HepG2 (cell line): Measurements from ENCODE around the gene TMEM95. TPM values are rescaled to one million over a fixed set of nuclear protein-coding genes. Genes with fewer than 3 reads are reported as not detected.

Source experiments
- ATAC-seq: fragments of 200-7000 bp; cut with Tn5 transposase; 3 replicates; pipeline ENCODE4 v1.9.1; 2020; ENCODE audit warnings: mild to moderate bottlenecking, moderate library complexity
- BruUV-seq: library from RNA; stranded (reverse); fragments of 400-500 nt; replicated peaks from 2 replicates; lab custom pipeline; 2021; lab: Mats Ljungman, UMichigan
- CTCF ChIA-PET: fragments of 300-600 bp; formaldehyde crosslinking; extraction: SDS; loops from one replicate; lab custom pipeline; 2021; ENCODE audit warnings: low total read pairs, inconsistent platforms, low intra/inter-chr PET ratio; lab: Yijun Ruan, JAX
- POLR2A ChIA-PET: fragments of 350-600 bp; sonication (Branson Sonifier 250); formaldehyde crosslinking; loops from one replicate; lab custom pipeline; 2020; ENCODE audit warnings: antibody characterized with exemption, inconsistent platforms; lab: Yijun Ruan, JAX
- DNase-seq: peaks from one replicate; pipeline ENCODE4 v3.0.0-alpha.2; 2015; ENCODE audit warnings: low spot score
- FAIRE-seq: peaks from 3 replicates; lab custom pipeline; 2011; peaks lifted over from hg19 to GRCh38; lab: Jason Lieb, UNC
- H2AFZ ChIP-seq: one replicate; pipeline ENCODE4 v1.6.1; 2011; ENCODE audit warnings: low read length, inconsistent platforms
- H3K27ac ChIP-seq: fragments of 300-600 bp; 3 replicates; pipeline ENCODE4 v1.8.0; 2011; ENCODE audit warnings: mixed run types, mild to moderate bottlenecking, mixed read lengths, low read length, inconsistent platforms; ENCODE audit not compliant: insufficient read depth; ENCODE audit errors: extremely low read length
- H3K27me3 ChIP-seq, 2 experiments: fragments of 200-600 bp in 1 of 2; 2 replicates in 1 of 2; 3 replicates in 1 of 2; pipeline versions ENCODE4 v1.6.0 to v1.8.0; 2011; ENCODE audit warnings: low read length in 2 of 2, mild to moderate bottlenecking in 2 of 2, moderate library complexity in 2 of 2, inconsistent platforms in 1 of 2; ENCODE audit not compliant: insufficient read depth in 2 of 2, control insufficient read depth in 1 of 2
- H3K36me3 ChIP-seq, 2 experiments: fragments of 200-600 bp in 1 of 2; replicated peaks in 1 of 2; 2 replicates in 1 of 2; 3 replicates in 1 of 2; pipeline versions ENCODE4 v1.5.1 to v1.8.0; 2011; ENCODE audit warnings: low read length in 2 of 2, inconsistent platforms in 1 of 2; ENCODE audit not compliant: insufficient read depth in 2 of 2, control insufficient read depth in 1 of 2
- H3K4me1 ChIP-seq: 2 replicates; pipeline ENCODE4 v1.5.1; 2012; ENCODE audit warnings: low read length, inconsistent platforms; ENCODE audit not compliant: insufficient read depth
- H3K4me2 ChIP-seq: 2 replicates; pipeline ENCODE4 v1.6.0; 2011; ENCODE audit warnings: low read depth, low read length, inconsistent platforms
- H3K4me3 ChIP-seq, 3 experiments: fragments of 200-600 bp in 1 of 3; sonication (generic), shearing (Covaris generic) in 1 of 3; replicated peaks in 1 of 3; 2 replicates each; pipeline ENCODE4 v1.5.1; 2011 to 2016; ENCODE audit warnings: low read length in 3 of 3, inconsistent platforms in 2 of 3, low read depth in 2 of 3, mild to moderate bottlenecking in 2 of 3, control low read depth in 1 of 3, mixed read lengths in 1 of 3; ENCODE audit not compliant: insufficient read depth in 1 of 3
- H3K79me2 ChIP-seq: one replicate; pipeline ENCODE4 v1.6.1; 2011; ENCODE audit warnings: low read length, inconsistent platforms; ENCODE audit not compliant: insufficient read depth
- H3K9ac ChIP-seq: 2 replicates; pipeline ENCODE4 v1.6.0; 2011; ENCODE audit warnings: mild to moderate bottlenecking, low read depth, low read length, inconsistent platforms; ENCODE audit not compliant: insufficient read depth
- H3K9me3 ChIP-seq: 2 replicates; pipeline ENCODE4 v1.5.1; 2012; ENCODE audit warnings: mild to moderate bottlenecking, low read length
- H4K20me1 ChIP-seq: 2 replicates; pipeline ENCODE4 v1.6.0; 2011; ENCODE audit warnings: inconsistent platforms, mild to moderate bottlenecking, low read length, moderate library complexity; ENCODE audit not compliant: insufficient read depth
- GATA4 ChIP-seq: sonication (generic); IDR thresholded peaks from 2 replicates; pipeline ENCODE4 v1.6.1; 2016; ENCODE audit warnings: antibody characterized with exemption, low read depth, borderline replicate concordance
- HES4 ChIP-seq: sonication (generic); formaldehyde crosslinking; IDR thresholded peaks from 2 replicates; pipeline ENCODE4 v1.9.0; 2021; ENCODE audit warnings: mild to moderate bottlenecking, missing genetic modification reagents, borderline replicate concordance
- HINFP ChIP-seq: sonication (generic); formaldehyde crosslinking; IDR thresholded peaks from 2 replicates; pipeline ENCODE4 v1.4.0; 2020; ENCODE audit warnings: low read depth, mild to moderate bottlenecking, missing genetic modification reagents
- HNRNPK ChIP-seq: fragments of 200-400 bp; formaldehyde crosslinking; IDR thresholded peaks from 2 replicates; pipeline ENCODE4 v1.6.1; 2018; ENCODE audit warnings: low read length, low read depth, moderate library complexity, mild to moderate bottlenecking; ENCODE audit not compliant: poor library complexity, severe bottlenecking
- KDM5B ChIP-seq: sonication (generic); formaldehyde crosslinking; IDR thresholded peaks from 2 replicates; pipeline ENCODE4 v1.4.0; 2020; ENCODE audit warnings: missing genetic modification reagents, mild to moderate bottlenecking, borderline replicate concordance
- MTA1 ChIP-seq: sonication (generic); formaldehyde crosslinking; IDR thresholded peaks from 2 replicates; pipeline ENCODE4 v1.4.0; 2020; ENCODE audit warnings: missing genetic modification reagents, mild to moderate bottlenecking, borderline replicate concordance
- NFE2L2 ChIP-seq: fragments of 150-350 bp; IDR thresholded peaks from 2 replicates; pipeline ENCODE4 v1.6.1; 2014; ENCODE audit warnings: low read length
- PATZ1 ChIP-seq: sonication (generic); formaldehyde crosslinking; IDR thresholded peaks from 2 replicates; pipeline ENCODE4 v1.4.0; 2020; ENCODE audit warnings: missing genetic modification reagents
- PITX1 ChIP-seq: sonication (generic); formaldehyde crosslinking; IDR thresholded peaks from 2 replicates; pipeline ENCODE4 v1.5.1; 2020; ENCODE audit warnings: mild to moderate bottlenecking, missing genetic modification reagents
- RXRA ChIP-seq: sonication (generic); formaldehyde crosslinking; IDR thresholded peaks from 2 replicates; pipeline ENCODE4 v1.5.1; 2020; ENCODE audit warnings: missing genetic modification reagents
- SMARCE1 ChIP-seq: fragments of 450-650 bp; IDR thresholded peaks from 2 replicates; pipeline ENCODE4 v1.6.1; 2017; ENCODE audit warnings: borderline replicate concordance
- YEATS4 ChIP-seq: sonication (generic); formaldehyde crosslinking; IDR thresholded peaks from 2 replicates; pipeline ENCODE4 v1.4.0; 2020; ENCODE audit warnings: missing genetic modification reagents, borderline replicate concordance
- ZKSCAN1 ChIP-seq: fragments of 150-350 bp; IDR thresholded peaks from 2 replicates; pipeline ENCODE4 v1.6.1; 2014; ENCODE audit warnings: low read length
- ZMAT3 ChIP-seq: sonication (generic); formaldehyde crosslinking; conservative IDR thresholded peaks from 2 replicates; pipeline ENCODE4 v1.7.0; 2021; ENCODE audit warnings: missing genetic modification reagents
- ZNF687 ChIP-seq: sonication (generic); formaldehyde crosslinking; IDR thresholded peaks from 2 replicates; pipeline ENCODE4 v1.5.1; 2020; ENCODE audit warnings: mild to moderate bottlenecking, missing genetic modification reagents, moderate library complexity
- WGBS: methylation state at CpG from one replicate; pipeline ENCODE4 v1.1.6; 2017; ENCODE audit warnings: low lambda C conversion rate; 5-methylcytosine and 5-hydroxymethylcytosine counted together
- in situ Hi-C: cut with HindIII; loops from 2 replicates; pipeline ENCODE4 v1.10.0; 2017; ENCODE audit warnings: low pct_unique_long_range_greater_than_20kb; ENCODE audit not compliant: extremely low pct_ligation_motif_present
- intact Hi-C: fragments of 100-400 bp; cut with micrococcal nuclease; formaldehyde crosslinking; loops from one replicate; pipeline ENCODE4 v1.10.0; 2022; ENCODE audit not compliant: unreplicated experiment
- polyA plus RNA-seq, 8 experiments: library from polyadenylated mRNA; depleted of rRNA in 3 of 8; stranded (reverse) in 7 of 8; unstranded in 1 of 8; fragments of >200 nt; fragmentation: Illumina TruSeq in 4 of 8; extraction: Trizol in 4 of 8; gene quantifications; 2 replicates each; pipeline versions ENCODE4 v1.2.1 to v1.2.3, GENCODE V29; 2011 to 2016; ENCODE audit warnings: low read depth in 4 of 8, missing spikeins in 1 of 8, mixed read lengths in 1 of 8; ENCODE audit not compliant: insufficient read depth in 1 of 8
- total RNA-seq, 5 experiments: library from RNA; depleted of rRNA; stranded (reverse); fragments of >200 nt; fragmentation: Illumina TruSeq; extraction: Trizol; gene quantifications; 2 replicates each; pipeline ENCODE4 v1.2.3, GENCODE V29; 2016; ENCODE audit warnings: low read depth in 1 of 5

TMEM95 gene
- total and polyA plus RNA-seq, 2 of the 13 experiments (the other 11 are each of a cell fraction or from before 2014, with no cell fraction given), result not detected

GRCh38 chr17:7404737-7405349 lies 49.9 kb downstream of the TMEM95 start:
- in situ Hi-C loops, result no loop called here
- no TSS peak for BruUV-seq

More at GRCh38 chr17:7404737-7405349, 49.9 kb downstream of the TMEM95 start:
- intact Hi-C loops, result loop anchor here (1.0 to 5.0 kb wide), 3 partner anchors 30 to 77 kb away; partner anchors contain the start of genes POLR2A, SLC35G6, TMEM102 and TMEM95
- peak overlapping the region; percentile 69; the same call in 1 of the 2 replicates for H3K9ac ChIP-seq
- no peak for DNase-seq
- 5% methylated on average over 22 of the region's 65 CpGs for WGBS
- peak overlapping the region; percentile 62 to 95 (median 70) for H3K4me3 ChIP-seq
- H3K79me2 ChIP-seq, result peaks cover 4% of the 10 kb centered on the region
- CTCF ChIA-PET, result no interaction called here
- H4K20me1 ChIP-seq, result no peaks in the 10 kb centered on the region
- H2AFZ ChIP-seq, result no peak overlapping the region
- H3K27ac ChIP-seq, result peak overlapping the region; percentile 99
- no peaks in the 10 kb centered on the region; a peak in 1 of 5 replicates for H3K27me3 ChIP-seq
- 0 out of 5 replicates have a peak, but pooled peaks cover 0 to 2% of the 10 kb centered on the region in 2 experiments for H3K36me3 ChIP-seq
- ATAC-seq, result peak; percentile 14
- TF ChIP-seq ZMAT3 (0 out of 2 replicates have a peak, but pooled peaks have one; percentile 26), HES4 (CRISPR knock-in tag) (peak; percentile 70; the same call in 1 of the 2 replicates), KDM5B (CRISPR knock-in tag) (0 out of 2 replicates have a peak, but pooled peaks have one; percentile 31), PITX1 (CRISPR knock-in tag) (0 out of 2 replicates have a peak, but pooled peaks have one; percentile 16), SMARCE1 (no peak), MTA1 (CRISPR knock-in tag) (peak; percentile 14; the same call in 1 of the 2 replicates), NFE2L2 (no peak), HNRNPK (peak; percentile 12), ZKSCAN1 (no peak), PATZ1 (CRISPR knock-in tag) (peak; percentile 63; the same call in 1 of the 2 replicates), GATA4 (0 out of 2 replicates have a peak, but pooled peaks have one; percentile 4), HINFP (CRISPR knock-in tag) (0 out of 2 replicates have a peak, but pooled peaks have one; percentile 29), RXRA (CRISPR knock-in tag) (peak; percentile 25; the same call in 1 of the 2 replicates), ZNF687 (CRISPR knock-in tag) (0 out of 2 replicates have a peak, but pooled peaks have one; percentile 5), YEATS4 (CRISPR knock-in tag) (0 out of 2 replicates have a peak, but pooled peaks have one; percentile 30)
- TF ChIP-seq, all 625 proteins: peak for 12
- Histone ChIP-seq H3K4me1 (peaks cover 18% of the 10 kb centered on the region), H3K9me3 (no peaks in the 10 kb centered on the region), H3K4me2 (peak overlapping the region; percentile 80)
- POLR2A ChIA-PET, result interaction anchor here (0.6 to 3.3 kb wide), 37 partner anchors 8 to 977 kb away, joined by 3 to 76 read pairs (median 7); partner anchors contain the start of genes CD68, CHRNB1, FGF11 and KCTD11
- no peak for FAIRE-seq
